ENCODE results near the gene EXOC6B. TPM values are rescaled to one million over a fixed set of nuclear protein-coding genes. Genes with fewer than 3 reads are reported as not detected.

Gene EXOC6B
- total and polyA plus RNA-seq, 9 of the 15 experiments (the other 6 are each of a cell fraction or from before 2014, with no cell fraction given) = 0.28 to 4.2 (median 2.0) TPM

- ATAC-seq (no peak), FAIRE-seq (no peak)
- POLR2A ChIA-PET = no interaction called here
These were observed 620.3 kb downstream of the EXOC6B start for GRCh38 chr2:72205504-72205881.

GRCh38 chr2:72204786-72205503 lies 620.9 kb downstream of the EXOC6B start:
- H3K79me2 ChIP-seq (ENCODE audit: control insufficient read depth, insufficient read depth, low read length) = no peaks in the 10 kb centered on the region
- no peaks in the 10 kb centered on the region for H4K20me1 ChIP-seq (replicated peaks; ENCODE audit: control insufficient read depth, insufficient read depth, low read length)
- FAIRE-seq (no peak), DNase-seq (ENCODE audit: extremely low read depth in 1 of 4, low spot score in 3 of 4) (no peak), ATAC-seq (no peak)
- BruUV-seq (replicated peaks) = no TSS peak
- H3K4me2 ChIP-seq (ENCODE audit: insufficient read depth, low read length) = no peak overlapping the region
- H3K9ac ChIP-seq (ENCODE audit: insufficient read depth in 1 of 2, low read depth in 2 of 2, low read length in 2 of 2) = no peak overlapping the region
- intact Hi-C loops (cut with micrococcal nuclease) (no loop called here), in situ Hi-C loops (cut with MboI) (no loop called here)
- H2AFZ ChIP-seq (ENCODE audit: low read depth, low read length) = no peak overlapping the region
- no peaks in the 10 kb centered on the region for H3K27me3 ChIP-seq (ENCODE audit: control insufficient read depth in 2 of 2, insufficient read depth in 2 of 2, low read length in 2 of 2)
- ChIA-PET POLR2A (interaction anchor here (0.7 kb wide), 2 partner anchors 450 to 1028 kb away, joined by 3 to 4 read pairs; no protein-coding TSS in a partner anchor), CTCF (ENCODE audit: low intra/inter-chr PET ratio) (no interaction called here)
- no peak overlapping the region for H3K4me3 ChIP-seq
- no peaks in the 10 kb centered on the region for H3K36me3 ChIP-seq (ENCODE audit: control insufficient read depth, insufficient read depth, low read length)
- H3K9me3 ChIP-seq (replicated peaks; ENCODE audit: control insufficient read depth, insufficient read depth, low read depth, low read length) = no peaks in the 10 kb centered on the region
- no peaks in the 10 kb centered on the region for H3K4me1 ChIP-seq (replicated peaks in 1 of 2; ENCODE audit: control insufficient read depth in 2 of 2, insufficient read depth in 2 of 2, low read length in 2 of 2)
- no peaks in the 10 kb centered on the region for H3K9me1 ChIP-seq (ENCODE audit: control insufficient read depth, insufficient read depth, low read length)
- H3K27ac ChIP-seq (ENCODE audit: extremely low read depth, low read depth, low read length) = no peak overlapping the region
- WGBS (ENCODE audit: insufficient coverage, low coverage, missing lambda C conversion rate) = 10% methylated on average over 3 of the region's 3 CpGs
- TF ChIP-seq SMARCA5 (IDR thresholded peaks at IDR 0.05) (no peak), PBX2 (CRISPR knock-in tag; IDR thresholded peaks at IDR 0.05; ENCODE audit: low read depth) (no peak), PBX2 (tag; conservative IDR thresholded peaks at IDR 0.05; ENCODE audit: low read depth) (no peak), RNF219 (CRISPR knock-in tag; IDR thresholded peaks at IDR 0.05) (no peak), SIRT6 (IDR thresholded peaks at IDR 0.05; ENCODE audit: low read depth, low read length) (no peak), CHAMP1 (IDR thresholded peaks at IDR 0.05) (no peak)

More at GRCh38 chr2:72205504-72205881, 620.3 kb downstream of the EXOC6B start:
- Histone ChIP-seq H4K20me1 (replicated peaks; ENCODE audit: control insufficient read depth, insufficient read depth, low read length) (no peaks in the 10 kb centered on the region), H3K9me1 (ENCODE audit: control insufficient read depth, insufficient read depth, low read length) (no peaks in the 10 kb centered on the region), H3K27me3 (ENCODE audit: control insufficient read depth in 2 of 2, insufficient read depth in 2 of 2, low read length in 2 of 2) (no peaks in the 10 kb centered on the region), H3K4me3 (no peak overlapping the region), H3K9ac (ENCODE audit: insufficient read depth in 1 of 2, low read depth in 2 of 2, low read length in 2 of 2) (no peak overlapping the region), H3K9me3 (replicated peaks; ENCODE audit: control insufficient read depth, insufficient read depth, low read depth, low read length) (no peaks in the 10 kb centered on the region), H3K27ac (ENCODE audit: extremely low read depth, low read depth, low read length) (no peak overlapping the region), H3K4me1 (replicated peaks in 1 of 2; ENCODE audit: control insufficient read depth in 2 of 2, insufficient read depth in 2 of 2, low read length in 2 of 2) (no peaks in the 10 kb centered on the region), H2AFZ (ENCODE audit: low read depth, low read length) (no peak overlapping the region), H3K4me2 (ENCODE audit: insufficient read depth, low read length) (no peak overlapping the region), H3K36me3 (ENCODE audit: control insufficient read depth, insufficient read depth, low read length) (no peaks in the 10 kb centered on the region), H3K79me2 (ENCODE audit: control insufficient read depth, insufficient read depth, low read length) (no peaks in the 10 kb centered on the region)
- WGBS (ENCODE audit: insufficient coverage, low coverage, missing lambda C conversion rate) = 0% methylated on average over 3 of the region's 3 CpGs
- intact Hi-C loops (cut with micrococcal nuclease) (no loop called here), in situ Hi-C loops (cut with MboI) (no loop called here)
- no peak for DNase-seq (ENCODE audit: extremely low read depth in 1 of 4, low spot score in 3 of 4)
- TF ChIP-seq SIRT6 (IDR thresholded peaks at IDR 0.05; ENCODE audit: low read depth, low read length) = no peak
- TF ChIP-seq ATF7 (IDR thresholded peaks at IDR 0.05) = no peak
- no peak for TF ChIP-seq GABPB1 (CRISPR knock-in tag; IDR thresholded peaks at IDR 0.05)
- no peak for TF ChIP-seq MCM3 (IDR thresholded peaks at IDR 0.05)
- TF ChIP-seq KAT8 (IDR thresholded peaks at IDR 0.05; ENCODE audit: low read depth) = no peak
- no peak for TF ChIP-seq TCF3 (CRISPR knock-in tag; IDR thresholded peaks at IDR 0.05)
- TF ChIP-seq ZNF134 (CRISPR knock-in tag; conservative IDR thresholded peaks at IDR 0.05) = no peak
- no TSS peak for BruUV-seq (replicated peaks)
- CTCF ChIA-PET (ENCODE audit: low intra/inter-chr PET ratio) = no interaction called here

Measured in K562 (cell line).